HCT116 (cell line): Measurements from ENCODE around the gene PTGER3. TPM values are rescaled to one million over a fixed set of nuclear protein-coding genes. Genes with fewer than 3 reads are reported as not detected.

Source experiments
- ATAC-seq: fragments of 200-7000 bp; cut with Tn5 transposase; 2 replicates; pipeline ENCODE4 v1.9.1; 2020; ENCODE audit warnings: mild to moderate bottlenecking, moderate library complexity
- BruUV-seq: library from RNA; stranded (reverse); fragments of 400-500 nt; replicated peaks from 2 replicates; lab custom pipeline; 2021; lab: Mats Ljungman, UMichigan
- CTCF ChIA-PET: fragments of 300-600 bp; sonication (Branson Sonifier 250); formaldehyde crosslinking; loops from one replicate; lab custom pipeline; 2021; ENCODE audit warnings: antibody characterized with exemption; lab: Charles Lee
- POLR2A ChIA-PET: fragments of 300-600, 350-600 bp; sonication (Branson Sonifier 250); formaldehyde crosslinking; loops from one replicate; lab custom pipeline; 2021; ENCODE audit warnings: antibody characterized with exemption; lab: Charles Lee
- RAD21 ChIA-PET, 2 experiments: fragments of 300-600 bp; sonication (Branson Sonifier 250); formaldehyde crosslinking; loops; one replicate each; lab custom pipeline; 2023; ENCODE audit warnings: low total read pairs in 2 of 2; ENCODE audit not compliant: uncharacterized antibody in 2 of 2, unreplicated experiment in 2 of 2, low non-redundant PET in 1 of 2; lab: Charles Lee
- DNase-seq: peaks from one replicate; pipeline ENCODE4 v3.0.0-alpha.2; 2010; ENCODE audit warnings: low read depth, low spot score
- H2AFZ ChIP-seq: fragments of 200-600 bp; shearing (Covaris generic), sonication (generic); 2 replicates; pipeline ENCODE4 v1.6.1; 2017; ENCODE audit warnings: low read depth, mixed run types, mixed read lengths, antibody characterized with exemption, low read length; ENCODE audit not compliant: poor library complexity, severe bottlenecking
- H3K27ac ChIP-seq: 2 replicates; pipeline ENCODE4 v1.5.1; 2012; ENCODE audit warnings: low read depth, low read length
- H3K27me3 ChIP-seq: fragments of 200-600 bp; sonication (generic); 2 replicates; pipeline ENCODE4 v1.6.1; 2016; ENCODE audit warnings: mixed run types, low read length, mixed read lengths; ENCODE audit not compliant: insufficient read depth
- H3K36me3 ChIP-seq, 2 experiments: fragments of 200-500 bp in 1 of 2; fragments of 200-600 bp in 1 of 2; sonication (Bioruptor generic) in 1 of 2; sonication (generic) in 1 of 2; 2 replicates each; pipeline versions ENCODE4 v1.5.1 to v1.6.1; 2014 to 2016; ENCODE audit warnings: low read length in 2 of 2, inconsistent platforms in 1 of 2, mixed read lengths in 1 of 2, mixed run types in 1 of 2; ENCODE audit not compliant: insufficient read depth in 2 of 2, control insufficient read depth in 1 of 2
- H3K4me1 ChIP-seq, 2 experiments: fragments of 200-600 bp in 1 of 2; sonication (generic) in 1 of 2; 2 replicates each; pipeline versions ENCODE4 v1.5.1 to v1.6.1; 2012 to 2017; ENCODE audit warnings: low read length in 2 of 2, inconsistent platforms in 1 of 2, mild to moderate bottlenecking in 1 of 2, mixed read lengths in 1 of 2, mixed run types in 1 of 2, moderate library complexity in 1 of 2; ENCODE audit not compliant: insufficient read depth in 2 of 2, control insufficient read depth in 1 of 2
- H3K4me2 ChIP-seq: fragments of 200-600 bp; sonication (generic); 2 replicates; pipeline ENCODE4 v1.6.1; 2017; ENCODE audit warnings: mixed run types, low read length, mixed read lengths
- H3K4me3 ChIP-seq, 2 experiments: fragments of 200-600 bp in 1 of 2; sonication (generic) in 1 of 2; replicated peaks in 1 of 2; 2 replicates each; pipeline ENCODE4 v1.5.1; 2011 to 2016; ENCODE audit warnings: low read length in 2 of 2, control low read depth in 1 of 2, low read depth in 1 of 2, mild to moderate bottlenecking in 1 of 2, mixed read lengths in 1 of 2, mixed run types in 1 of 2
- H3K79me2 ChIP-seq: fragments of 200-600 bp; sonication (generic); 2 replicates; pipeline ENCODE4 v1.6.1; 2017; ENCODE audit warnings: mild to moderate bottlenecking, mixed run types, low read length, moderate library complexity, mixed read lengths; ENCODE audit not compliant: insufficient read depth
- H3K9ac ChIP-seq: fragments of 200-600 bp; sonication (generic); 2 replicates; pipeline ENCODE4 v1.6.1; 2016; ENCODE audit warnings: low read length, mixed read lengths
- H3K9me2 ChIP-seq: fragments of 200-600 bp; sonication (generic), shearing (Covaris generic); 2 replicates; pipeline ENCODE4 v1.6.1; 2017; ENCODE audit warnings: mixed run types, mild to moderate bottlenecking, moderate library complexity; ENCODE audit not compliant: insufficient read depth
- H3K9me3 ChIP-seq, 2 experiments: fragments of 200-500 bp in 1 of 2; fragments of 200-600 bp in 1 of 2; sonication (Bioruptor generic) in 1 of 2; sonication (generic) in 1 of 2; 2 replicates each; pipeline ENCODE4 v1.6.1; 2014 to 2017; ENCODE audit warnings: low read length in 2 of 2, mixed read lengths in 2 of 2, inconsistent platforms in 1 of 2, low read depth in 1 of 2, mild to moderate bottlenecking in 1 of 2, mixed run types in 1 of 2, moderate library complexity in 1 of 2; ENCODE audit not compliant: control insufficient read depth in 1 of 2, insufficient read depth in 1 of 2
- H4K20me1 ChIP-seq: fragments of 200-600 bp; sonication (generic), shearing (Covaris generic); 2 replicates; pipeline ENCODE4 v1.6.1; 2017; ENCODE audit warnings: mixed run types, mild to moderate bottlenecking, moderate library complexity; ENCODE audit not compliant: insufficient read depth
- CEBPB ChIP-seq: IDR thresholded peaks from 2 replicates; pipeline ENCODE4 v1.6.1; 2012; ENCODE audit warnings: low read depth
- EGR1 ChIP-seq: IDR thresholded peaks from 2 replicates; pipeline ENCODE4 v1.6.1; 2012; ENCODE audit warnings: low read depth
- ELF1 ChIP-seq: IDR thresholded peaks from 2 replicates; pipeline ENCODE4 v1.6.1; 2012; ENCODE audit warnings: low read depth, borderline replicate concordance
- EZH2 ChIP-seq: fragments of 200-600 bp; sonication (generic); IDR thresholded peaks from 2 replicates; pipeline ENCODE4 v1.6.1; 2017; ENCODE audit warnings: antibody characterized with exemption, mixed run types
- POLR2AphosphoS5 ChIP-seq: IDR thresholded peaks from 2 replicates; pipeline ENCODE4 v1.6.1; 2011; ENCODE audit warnings: mild to moderate bottlenecking, low read depth, low read length, moderate library complexity
- SIN3A ChIP-seq: IDR thresholded peaks from 2 replicates; pipeline ENCODE4 v1.6.1; 2012; ENCODE audit warnings: low read depth
- SP1 ChIP-seq: IDR thresholded peaks from 2 replicates; pipeline ENCODE4 v1.6.1; 2012; ENCODE audit warnings: low read depth
- SRF ChIP-seq: IDR thresholded peaks from 2 replicates; pipeline ENCODE4 v1.6.1; 2012; ENCODE audit warnings: low read depth
- TCF7L2 ChIP-seq: IDR thresholded peaks from 2 replicates; pipeline ENCODE4 v1.7.0; 2011; ENCODE audit warnings: borderline replicate concordance, inconsistent platforms; ENCODE audit not compliant: insufficient read depth, insufficient read length; ENCODE audit errors: extremely low read depth
- ZFX ChIP-seq: fragments of 450-650 bp; IDR thresholded peaks from 2 replicates; pipeline ENCODE4 v1.6.1; 2017
- intact Hi-C: fragments of 100-400 bp; cut with micrococcal nuclease; formaldehyde crosslinking; loops from 2 replicates; pipeline ENCODE4 v1.10.0; 2022
- total RNA-seq: library from RNA; stranded (reverse); gene quantifications from one replicate; pipeline ENCODE4 v1.2.1, GENCODE V29; 2021; ENCODE audit not compliant: unreplicated experiment
- TF ChIP-seq, protein P1 (sequence below): IDR thresholded peaks from 2 replicates; pipeline ENCODE4 v1.6.1; 2012
- TF ChIP-seq, protein P2 (sequence below): IDR thresholded peaks from 2 replicates; pipeline ENCODE4 v1.6.1; 2012; ENCODE audit warnings: low read depth
- TF ChIP-seq, protein P3 (sequence below): IDR thresholded peaks from 2 replicates; pipeline ENCODE4 v1.6.1; 2011; ENCODE audit warnings: mild to moderate bottlenecking, low read length, moderate library complexity; ENCODE audit not compliant: insufficient replicate concordance; ENCODE audit errors: extremely low read depth

Gene PTGER3
- total RNA-seq, 1 experiment from 2014 or later: 0.05 TPM

- Histone ChIP-seq H3K9ac (no peak overlapping the region), H3K9me3 (no peaks in the 10 kb centered on the region), H3K79me2 (no peaks in the 10 kb centered on the region), H3K36me3 (no peaks in the 10 kb centered on the region), H2AFZ (no peak overlapping the region), H3K9me2 (no peaks in the 10 kb centered on the region), H4K20me1 (no peaks in the 10 kb centered on the region), H3K4me3 (no peak overlapping the region), H3K27me3 (peaks cover 41% of the 10 kb centered on the region), H3K27ac (no peak overlapping the region), H3K4me1 (no peaks in the 10 kb centered on the region), H3K4me2 (no peak overlapping the region)
- intact Hi-C loops: no loop called here
- DNase-seq: no peak
- CTCF ChIA-PET: interaction anchor here (0.9 kb wide), 1 partner anchor 9 kb away, joined by 3 read pairs; no protein-coding TSS in a partner anchor
- TF ChIP-seq EZH2 (no peak), CEBPB (no peak)
- TF ChIP-seq, protein P1, sequence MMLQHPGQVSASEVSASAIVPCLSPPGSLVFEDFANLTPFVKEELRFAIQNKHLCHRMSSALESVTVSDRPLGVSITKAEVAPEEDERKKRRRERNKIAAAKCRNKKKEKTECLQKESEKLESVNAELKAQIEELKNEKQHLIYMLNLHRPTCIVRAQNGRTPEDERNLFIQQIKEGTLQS: no peak
- RAD21 ChIA-PET: no interaction called here
- ATAC-seq: no peak
- POLR2A ChIA-PET: no interaction called here
- no TSS peak for BruUV-seq
Measured at GRCh38 chr1:71043065-71043464, 4.6 kb downstream of the PTGER3 start.

DNA sequence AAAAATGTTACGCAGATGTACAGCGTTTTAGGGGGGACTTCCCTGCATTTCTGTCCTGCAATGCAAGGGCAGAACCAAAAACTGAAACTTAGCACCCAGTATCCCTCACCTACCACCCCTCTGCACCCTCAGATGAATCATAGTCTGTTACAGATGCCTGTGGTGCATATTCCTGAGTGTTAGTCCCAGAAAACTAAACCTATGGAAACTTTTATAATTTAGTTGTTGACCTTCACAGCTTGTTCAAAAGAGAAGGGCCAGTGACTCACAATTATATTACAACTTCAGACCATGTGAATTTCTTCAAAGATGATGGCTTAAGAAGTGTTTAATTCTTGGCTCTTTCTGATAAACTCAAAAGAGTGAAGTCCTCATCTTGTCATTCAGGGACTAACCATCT lies 5.8 kb downstream of the PTGER3 start:
- Histone ChIP-seq H3K27me3 (peaks cover 51% of the 10 kb centered on the region), H2AFZ (no peak overlapping the region), H3K9me2 (no peaks in the 10 kb centered on the region), H3K9ac (no peak overlapping the region), H3K27ac (no peak overlapping the region), H3K4me3 (no peak overlapping the region), H3K4me1 (no peaks in the 10 kb centered on the region), H3K36me3 (no peaks in the 10 kb centered on the region), H3K9me3 (no peaks in the 10 kb centered on the region), H3K79me2 (no peaks in the 10 kb centered on the region), H4K20me1 (no peaks in the 10 kb centered on the region), H3K4me2 (no peak overlapping the region)
- RAD21 ChIA-PET: no interaction called here
- POLR2A ChIA-PET: no interaction called here
- DNase-seq (no peak), ATAC-seq (no peak)
- intact Hi-C loops: no loop called here
- no peak for TF ChIP-seq SP1
- no peak for TF ChIP-seq TCF7L2
- no peak for TF ChIP-seq SRF
- TF ChIP-seq SIN3A: no peak
- no peak for TF ChIP-seq EZH2
- TF ChIP-seq ELF1: no peak
- no peak for TF ChIP-seq POLR2AphosphoS5
- TF ChIP-seq, protein P2, sequence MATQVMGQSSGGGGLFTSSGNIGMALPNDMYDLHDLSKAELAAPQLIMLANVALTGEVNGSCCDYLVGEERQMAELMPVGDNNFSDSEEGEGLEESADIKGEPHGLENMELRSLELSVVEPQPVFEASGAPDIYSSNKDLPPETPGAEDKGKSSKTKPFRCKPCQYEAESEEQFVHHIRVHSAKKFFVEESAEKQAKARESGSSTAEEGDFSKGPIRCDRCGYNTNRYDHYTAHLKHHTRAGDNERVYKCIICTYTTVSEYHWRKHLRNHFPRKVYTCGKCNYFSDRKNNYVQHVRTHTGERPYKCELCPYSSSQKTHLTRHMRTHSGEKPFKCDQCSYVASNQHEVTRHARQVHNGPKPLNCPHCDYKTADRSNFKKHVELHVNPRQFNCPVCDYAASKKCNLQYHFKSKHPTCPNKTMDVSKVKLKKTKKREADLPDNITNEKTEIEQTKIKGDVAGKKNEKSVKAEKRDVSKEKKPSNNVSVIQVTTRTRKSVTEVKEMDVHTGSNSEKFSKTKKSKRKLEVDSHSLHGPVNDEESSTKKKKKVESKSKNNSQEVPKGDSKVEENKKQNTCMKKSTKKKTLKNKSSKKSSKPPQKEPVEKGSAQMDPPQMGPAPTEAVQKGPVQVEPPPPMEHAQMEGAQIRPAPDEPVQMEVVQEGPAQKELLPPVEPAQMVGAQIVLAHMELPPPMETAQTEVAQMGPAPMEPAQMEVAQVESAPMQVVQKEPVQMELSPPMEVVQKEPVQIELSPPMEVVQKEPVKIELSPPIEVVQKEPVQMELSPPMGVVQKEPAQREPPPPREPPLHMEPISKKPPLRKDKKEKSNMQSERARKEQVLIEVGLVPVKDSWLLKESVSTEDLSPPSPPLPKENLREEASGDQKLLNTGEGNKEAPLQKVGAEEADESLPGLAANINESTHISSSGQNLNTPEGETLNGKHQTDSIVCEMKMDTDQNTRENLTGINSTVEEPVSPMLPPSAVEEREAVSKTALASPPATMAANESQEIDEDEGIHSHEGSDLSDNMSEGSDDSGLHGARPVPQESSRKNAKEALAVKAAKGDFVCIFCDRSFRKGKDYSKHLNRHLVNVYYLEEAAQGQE: no peak
- no peak for TF ChIP-seq EGR1
- TF ChIP-seq CEBPB: no peak
- no peak for TF ChIP-seq ZFX
- TF ChIP-seq, protein P3, sequence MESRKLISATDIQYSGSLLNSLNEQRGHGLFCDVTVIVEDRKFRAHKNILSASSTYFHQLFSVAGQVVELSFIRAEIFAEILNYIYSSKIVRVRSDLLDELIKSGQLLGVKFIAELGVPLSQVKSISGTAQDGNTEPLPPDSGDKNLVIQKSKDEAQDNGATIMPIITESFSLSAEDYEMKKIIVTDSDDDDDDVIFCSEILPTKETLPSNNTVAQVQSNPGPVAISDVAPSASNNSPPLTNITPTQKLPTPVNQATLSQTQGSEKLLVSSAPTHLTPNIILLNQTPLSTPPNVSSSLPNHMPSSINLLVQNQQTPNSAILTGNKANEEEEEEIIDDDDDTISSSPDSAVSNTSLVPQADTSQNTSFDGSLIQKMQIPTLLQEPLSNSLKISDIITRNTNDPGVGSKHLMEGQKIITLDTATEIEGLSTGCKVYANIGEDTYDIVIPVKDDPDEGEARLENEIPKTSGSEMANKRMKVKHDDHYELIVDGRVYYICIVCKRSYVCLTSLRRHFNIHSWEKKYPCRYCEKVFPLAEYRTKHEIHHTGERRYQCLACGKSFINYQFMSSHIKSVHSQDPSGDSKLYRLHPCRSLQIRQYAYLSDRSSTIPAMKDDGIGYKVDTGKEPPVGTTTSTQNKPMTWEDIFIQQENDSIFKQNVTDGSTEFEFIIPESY: no peak
- BruUV-seq: no TSS peak
- CTCF ChIA-PET: no interaction called here
